ENCODE measurements around the gene FAM181A. TPM values are rescaled to one million over a fixed set of nuclear protein-coding genes. Genes with fewer than 3 reads are reported as not detected.

Gene FAM181A
- total and polyA plus RNA-seq, 10 of the 15 experiments (the other 5 are each of a cell fraction or from before 2014, with no cell fraction given), result not detected

DNA sequence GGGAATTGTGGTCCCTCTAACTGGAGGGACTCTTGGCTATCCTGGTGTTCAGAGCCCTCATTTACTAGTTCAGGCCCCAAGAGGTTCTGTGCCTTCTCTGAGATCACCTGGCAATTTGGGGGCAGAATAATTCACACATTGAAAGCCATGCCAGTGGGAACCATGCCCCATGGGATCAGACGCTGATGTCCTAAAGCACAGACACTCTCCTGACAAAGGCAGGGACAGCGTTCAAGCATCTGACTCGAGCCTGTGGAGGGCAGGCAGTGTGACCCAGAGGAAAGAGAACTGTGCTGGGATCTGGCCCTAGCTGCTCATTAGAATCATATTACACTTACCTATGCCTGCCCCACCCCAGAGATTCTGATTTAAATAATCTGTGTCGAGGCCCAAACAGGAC lies 51.6 kb downstream of the FAM181A start:
- H3K9ac ChIP-seq (ENCODE audit: control insufficient read depth, insufficient read depth, low read length), result peak overlapping the region; percentile 44; the same call in 1 of the 2 replicates
- DNase-seq (ENCODE audit: low read depth, low spot score) (no peak), ATAC-seq (no peak; the same call in 2 of the 3 replicates), FAIRE-seq (no peak)
- TSS peak; percentile 68 for BruUV-seq (replicated peaks)
- no peak overlapping the region for H3K4me3 ChIP-seq
- 0 out of 2 replicates have a peak, but pooled peaks have one; percentile 13 for TF ChIP-seq WRNIP1 (IDR thresholded peaks at IDR 0.05; ENCODE audit: borderline replicate concordance, low read depth, low read length)
- TF ChIP-seq, protein P1, sequence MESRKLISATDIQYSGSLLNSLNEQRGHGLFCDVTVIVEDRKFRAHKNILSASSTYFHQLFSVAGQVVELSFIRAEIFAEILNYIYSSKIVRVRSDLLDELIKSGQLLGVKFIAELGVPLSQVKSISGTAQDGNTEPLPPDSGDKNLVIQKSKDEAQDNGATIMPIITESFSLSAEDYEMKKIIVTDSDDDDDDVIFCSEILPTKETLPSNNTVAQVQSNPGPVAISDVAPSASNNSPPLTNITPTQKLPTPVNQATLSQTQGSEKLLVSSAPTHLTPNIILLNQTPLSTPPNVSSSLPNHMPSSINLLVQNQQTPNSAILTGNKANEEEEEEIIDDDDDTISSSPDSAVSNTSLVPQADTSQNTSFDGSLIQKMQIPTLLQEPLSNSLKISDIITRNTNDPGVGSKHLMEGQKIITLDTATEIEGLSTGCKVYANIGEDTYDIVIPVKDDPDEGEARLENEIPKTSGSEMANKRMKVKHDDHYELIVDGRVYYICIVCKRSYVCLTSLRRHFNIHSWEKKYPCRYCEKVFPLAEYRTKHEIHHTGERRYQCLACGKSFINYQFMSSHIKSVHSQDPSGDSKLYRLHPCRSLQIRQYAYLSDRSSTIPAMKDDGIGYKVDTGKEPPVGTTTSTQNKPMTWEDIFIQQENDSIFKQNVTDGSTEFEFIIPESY (IDR thresholded peaks at IDR 0.05), result no peak
- ChIA-PET CTCF (interaction anchor here (0.8 to 20.8 kb wide), 11 partner anchors 8 to 154 kb away, joined by 4 to 399 read pairs (median 5); partner anchors contain the start of gene CCDC197), POLR2A (interaction anchor here (0.6 to 2.7 kb wide), 13 partner anchors 8 to 47 kb away, joined by 3 to 18 read pairs (median 8); partner anchors contain the start of genes CCDC197 and OTUB2), SMC1A (ENCODE audit: uncharacterized antibody, unreplicated experiment) (interaction anchor here (0.9 to 20.2 kb wide), 8 partner anchors 9 to 39 kb away, joined by 3 to 409 read pairs (median 10); partner anchors contain the start of gene CCDC197), RAD21 (ENCODE audit: unreplicated experiment) (interaction anchor here (1.3 to 16.9 kb wide), 7 partner anchors 8 to 102 kb away, joined by 3 to 324 read pairs (median 32); partner anchors contain the start of genes CCDC197, DDX24 and IFI27L1)
- no peaks in the 10 kb centered on the region for H3K27me3 ChIP-seq (replicated peaks in 1 of 2; ENCODE audit: control insufficient read depth in 2 of 2, insufficient read depth in 2 of 2, low read length in 1 of 2)
- no peaks in the 10 kb centered on the region; a peak in 1 of 4 replicates for H3K36me3 ChIP-seq (ENCODE audit: control insufficient read depth in 2 of 2, insufficient read depth in 2 of 2, low read length in 1 of 2)
- H3K27ac ChIP-seq (ENCODE audit: control insufficient read depth, insufficient read depth), result peak overlapping the region; percentile 96
- WGBS (ENCODE audit: insufficient coverage, insufficient replicate concordance, low lambda C conversion rate, missing lambda C conversion rate), result 48% methylated on average over 4 of the region's 4 CpGs
- peaks cover 63% of the 10 kb centered on the region for H3K4me1 ChIP-seq (ENCODE audit: control insufficient read depth, insufficient read depth, low read length)
- no peaks in the 10 kb centered on the region for H4K20me1 ChIP-seq (ENCODE audit: control insufficient read depth, insufficient read depth)
- intact Hi-C loops (cut with micrococcal nuclease; ENCODE audit: unreplicated experiment) (loop anchor here (5.0 kb wide), 1 partner anchor 104 kb away; the partner anchor contains the start of genes DDX24 and IFI27L1), in situ Hi-C loops (cut with MboI) (loop anchor here (10.0 kb wide), 1 partner anchor 1536 kb away; the partner anchor contains the start of gene SYNE3)
- H3K9me3 ChIP-seq (replicated peaks; ENCODE audit: control insufficient read depth, insufficient read depth, low read length), result no peaks in the 10 kb centered on the region; the same call in 2 of the 3 replicates
- no peak overlapping the region for H2AFZ ChIP-seq (ENCODE audit: control insufficient read depth, low read depth, low read length)
- peak overlapping the region; percentile 28 for H3K4me2 ChIP-seq (ENCODE audit: control insufficient read depth, insufficient read depth)
- no peaks in the 10 kb centered on the region for H3K79me2 ChIP-seq (ENCODE audit: control insufficient read depth, insufficient read depth, low read length)

Small RNA genes within 50 kb of the gene (microRNA-seq; reads per million reads assigned to microRNA genes)
- gene MIR4506, result not detected

Small RNA genes within 50 kb of the gene (small RNA-seq; reads per million reads assigned to genes)
- 0.12 reads per million for gene MIR4506

Other genes with a start within 250 kb of the FAM181A start
Only the 7 nearest of the 9 such genes appear.
- not detected in 2 replicates for gene PRIMA1, start 138.9 kb upstream of the FAM181A start, total RNA-seq (2014; rRNA removed)
- not detected in 2 replicates for gene PRIMA1, start 138.9 kb upstream of the FAM181A start, total RNA-seq (2014; rRNA removed; fragmentation: Illumina TruSeq; extraction: Trizol)
- gene PRIMA1, start 138.9 kb upstream of the FAM181A start, total RNA-seq (2021), result not detected in 2 replicates
- not detected in 2 replicates for gene PRIMA1, start 138.9 kb upstream of the FAM181A start, polyA plus RNA-seq (2011; rRNA removed)
- gene PRIMA1, start 138.9 kb upstream of the FAM181A start, polyA plus RNA-seq (2014; fragmentation: Illumina TruSeq; extraction: Trizol), result not detected in 2 replicates
- not detected for gene PRIMA1, start 138.9 kb upstream of the FAM181A start, polyA plus RNA-seq (2014; fragmentation: Nextera tagmentation; extraction: Ambion mirVana)
- not detected in 2 replicates for gene PRIMA1, start 138.9 kb upstream of the FAM181A start, polyA plus RNA-seq (2014; rRNA removed)
- not detected for gene PRIMA1, start 138.9 kb upstream of the FAM181A start, polyA plus RNA-seq (2016; fragmentation: Nextera tagmentation; extraction: Ambion mirVana)
- gene ASB2, start 49.2 kb downstream of the FAM181A start, total RNA-seq (2014; rRNA removed), result 46.4 and 53.5 TPM in 2 replicates
- gene ASB2, start 49.2 kb downstream of the FAM181A start, total RNA-seq (2014; rRNA removed; fragmentation: Illumina TruSeq; extraction: Trizol), result 21.5 and 26.9 TPM in 2 replicates
- gene ASB2, start 49.2 kb downstream of the FAM181A start, total RNA-seq (2021), result 40.0 and 40.4 TPM in 2 replicates
- 8.5 and 16.9 TPM in 2 replicates for gene ASB2, start 49.2 kb downstream of the FAM181A start, polyA plus RNA-seq (2011; rRNA removed)
- gene ASB2, start 49.2 kb downstream of the FAM181A start, polyA plus RNA-seq (2014; fragmentation: Illumina TruSeq; extraction: Trizol), result 12.3 and 21.9 TPM in 2 replicates
- 1 to 10 TPM; 3.0 to 7.4 TPM for gene ASB2, start 49.2 kb downstream of the FAM181A start, polyA plus RNA-seq (2014; fragmentation: Nextera tagmentation; extraction: Ambion mirVana)
- gene ASB2, start 49.2 kb downstream of the FAM181A start, polyA plus RNA-seq (2014; rRNA removed), result 50.0 and 54.5 TPM in 2 replicates
- gene ASB2, start 49.2 kb downstream of the FAM181A start, polyA plus RNA-seq (2016; fragmentation: Nextera tagmentation; extraction: Ambion mirVana), result 10 to 100 TPM; 51.7 to 54.8 TPM
- gene CCDC197, start 70.0 kb downstream of the FAM181A start, total RNA-seq (2014; rRNA removed), result not detected in 2 replicates
- gene CCDC197, start 70.0 kb downstream of the FAM181A start, total RNA-seq (2014; rRNA removed; fragmentation: Illumina TruSeq; extraction: Trizol), result not detected in 2 replicates
- gene CCDC197, start 70.0 kb downstream of the FAM181A start, total RNA-seq (2021), result not detected in 2 replicates
- gene CCDC197, start 70.0 kb downstream of the FAM181A start, polyA plus RNA-seq (2011; rRNA removed), result 0.12 and 0.16 TPM in 2 replicates
- not detected in 2 replicates for gene CCDC197, start 70.0 kb downstream of the FAM181A start, polyA plus RNA-seq (2014; fragmentation: Illumina TruSeq; extraction: Trizol)
- gene CCDC197, start 70.0 kb downstream of the FAM181A start, polyA plus RNA-seq (2014; fragmentation: Nextera tagmentation; extraction: Ambion mirVana), result not detected
- not detected in 2 replicates for gene CCDC197, start 70.0 kb downstream of the FAM181A start, polyA plus RNA-seq (2014; rRNA removed)
- gene CCDC197, start 70.0 kb downstream of the FAM181A start, polyA plus RNA-seq (2016; fragmentation: Nextera tagmentation; extraction: Ambion mirVana), result not detected
- gene OTUB2, start 99.0 kb downstream of the FAM181A start, total RNA-seq (2014; rRNA removed), result 0.49 and 0.56 TPM in 2 replicates
- gene OTUB2, start 99.0 kb downstream of the FAM181A start, total RNA-seq (2014; rRNA removed; fragmentation: Illumina TruSeq; extraction: Trizol), result 0.40 and 0.46 TPM in 2 replicates
- gene OTUB2, start 99.0 kb downstream of the FAM181A start, total RNA-seq (2021), result 0.46 and 0.77 TPM in 2 replicates
- gene OTUB2, start 99.0 kb downstream of the FAM181A start, polyA plus RNA-seq (2011; rRNA removed), result 0.36 and 0.48 TPM in 2 replicates
- 0.41 and 0.47 TPM in 2 replicates for gene OTUB2, start 99.0 kb downstream of the FAM181A start, polyA plus RNA-seq (2014; fragmentation: Illumina TruSeq; extraction: Trizol)
- under 1 TPM; 0.05 to 0.18 TPM for gene OTUB2, start 99.0 kb downstream of the FAM181A start, polyA plus RNA-seq (2014; fragmentation: Nextera tagmentation; extraction: Ambion mirVana)
- gene OTUB2, start 99.0 kb downstream of the FAM181A start, polyA plus RNA-seq (2014; rRNA removed), result 0.26 and 0.49 TPM in 2 replicates
- under 1 TPM; 0.25 to 0.82 TPM for gene OTUB2, start 99.0 kb downstream of the FAM181A start, polyA plus RNA-seq (2016; fragmentation: Nextera tagmentation; extraction: Ambion mirVana)
- 143 and 161 TPM in 2 replicates for gene DDX24, start 153.9 kb downstream of the FAM181A start, total RNA-seq (2014; rRNA removed)
- gene DDX24, start 153.9 kb downstream of the FAM181A start, total RNA-seq (2014; rRNA removed; fragmentation: Illumina TruSeq; extraction: Trizol), result 159 and 183 TPM in 2 replicates
- 179 and 186 TPM in 2 replicates for gene DDX24, start 153.9 kb downstream of the FAM181A start, total RNA-seq (2021)
- 216 and 229 TPM in 2 replicates for gene DDX24, start 153.9 kb downstream of the FAM181A start, polyA plus RNA-seq (2011; rRNA removed)
- 266 and 322 TPM in 2 replicates for gene DDX24, start 153.9 kb downstream of the FAM181A start, polyA plus RNA-seq (2014; fragmentation: Illumina TruSeq; extraction: Trizol)
- 100 to 1,000 TPM; 137 to 176 TPM for gene DDX24, start 153.9 kb downstream of the FAM181A start, polyA plus RNA-seq (2014; fragmentation: Nextera tagmentation; extraction: Ambion mirVana)
- gene DDX24, start 153.9 kb downstream of the FAM181A start, polyA plus RNA-seq (2014; rRNA removed), result 142 and 153 TPM in 2 replicates
- 100 to 1,000 TPM; 208 to 216 TPM for gene DDX24, start 153.9 kb downstream of the FAM181A start, polyA plus RNA-seq (2016; fragmentation: Nextera tagmentation; extraction: Ambion mirVana)
- 22.0 and 29.9 TPM in 2 replicates for gene IFI27L1, start 154.0 kb downstream of the FAM181A start, total RNA-seq (2014; rRNA removed)
- 22.5 and 28.1 TPM in 2 replicates for gene IFI27L1, start 154.0 kb downstream of the FAM181A start, total RNA-seq (2014; rRNA removed; fragmentation: Illumina TruSeq; extraction: Trizol)
- gene IFI27L1, start 154.0 kb downstream of the FAM181A start, total RNA-seq (2021), result 34.7 TPM in 2 replicates
- gene IFI27L1, start 154.0 kb downstream of the FAM181A start, polyA plus RNA-seq (2011; rRNA removed), result 17.5 and 22.1 TPM in 2 replicates
- gene IFI27L1, start 154.0 kb downstream of the FAM181A start, polyA plus RNA-seq (2014; fragmentation: Illumina TruSeq; extraction: Trizol), result 10.1 and 17.4 TPM in 2 replicates
- 10 to 100 TPM; 27.3 to 28.2 TPM for gene IFI27L1, start 154.0 kb downstream of the FAM181A start, polyA plus RNA-seq (2014; fragmentation: Nextera tagmentation; extraction: Ambion mirVana)
- gene IFI27L1, start 154.0 kb downstream of the FAM181A start, polyA plus RNA-seq (2014; rRNA removed), result 28.0 and 33.0 TPM in 2 replicates
- gene IFI27L1, start 154.0 kb downstream of the FAM181A start, polyA plus RNA-seq (2016; fragmentation: Nextera tagmentation; extraction: Ambion mirVana), result 10 to 100 TPM; 34.3 to 38.8 TPM
- 1.6 TPM in 2 replicates for gene IFI27, start 183.4 kb downstream of the FAM181A start, total RNA-seq (2014; rRNA removed)
- gene IFI27, start 183.4 kb downstream of the FAM181A start, total RNA-seq (2014; rRNA removed; fragmentation: Illumina TruSeq; extraction: Trizol), result 0.97 and 1.4 TPM in 2 replicates
- 2.0 and 2.9 TPM in 2 replicates for gene IFI27, start 183.4 kb downstream of the FAM181A start, total RNA-seq (2021)
- gene IFI27, start 183.4 kb downstream of the FAM181A start, polyA plus RNA-seq (2011; rRNA removed), result 31.3 and 45.5 TPM in 2 replicates
- 1.1 and 1.5 TPM in 2 replicates for gene IFI27, start 183.4 kb downstream of the FAM181A start, polyA plus RNA-seq (2014; fragmentation: Illumina TruSeq; extraction: Trizol)
- gene IFI27, start 183.4 kb downstream of the FAM181A start, polyA plus RNA-seq (2014; fragmentation: Nextera tagmentation; extraction: Ambion mirVana), result 1 to 10 TPM; 3.7 to 4.7 TPM
- 1.3 TPM in 2 replicates for gene IFI27, start 183.4 kb downstream of the FAM181A start, polyA plus RNA-seq (2014; rRNA removed)
- gene IFI27, start 183.4 kb downstream of the FAM181A start, polyA plus RNA-seq (2016; fragmentation: Nextera tagmentation; extraction: Ambion mirVana), result 1 to 10 TPM; 3.8 to 5.2 TPM